ENCODE data around the gene KRTAP1-1. TPM values are rescaled to one million over a fixed set of nuclear protein-coding genes. Genes with fewer than 3 reads are reported as not detected.

The KRTAP1-1 gene
- total RNA-seq, 3 donors from 2014 or later (not counting 1 experiment from before 2014, with no cell fraction given) = not detected

DNA sequence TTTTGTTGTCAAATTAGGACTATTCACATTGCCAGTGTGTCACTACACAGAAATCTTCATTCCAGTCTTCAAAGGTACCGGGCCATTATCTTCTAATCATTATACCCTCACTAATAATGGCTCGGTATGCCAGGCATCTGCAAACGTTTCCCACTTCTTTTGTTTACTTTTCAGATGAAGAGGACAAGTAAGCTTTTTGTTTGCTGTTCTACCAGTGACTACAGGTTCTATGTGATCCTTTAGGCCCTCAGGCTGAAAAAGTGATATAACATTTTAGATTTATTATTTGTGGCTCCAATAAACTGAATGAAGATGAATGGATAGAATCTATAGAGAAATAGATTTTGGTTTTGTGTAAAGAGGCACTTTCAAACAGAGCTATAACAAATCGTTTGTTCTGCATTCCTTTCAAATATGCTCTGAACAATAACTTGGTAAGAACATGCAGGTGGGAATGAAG is 31.9 kb downstream of the KRTAP1-1 start:
- Mint-ChIP-seq H3K27ac (no peak overlapping the region), H3K36me3 (no peaks in the 10 kb centered on the region), H3K4me1 (no peaks in the 10 kb centered on the region), H3K9me3 (no peaks in the 10 kb centered on the region), H3K4me3 (no peak overlapping the region), H3K27me3 (ENCODE audit: low read depth in 2 of 2) (peaks cover 12 to 17% of the 10 kb centered on the region in 2 donors)
- Histone ChIP-seq H3K4me1 (ENCODE audit: control insufficient read depth, insufficient read depth, low read length) (no peaks in the 10 kb centered on the region), H3K9me3 (ENCODE audit: control insufficient read depth, insufficient read depth, low read length) (no peaks in the 10 kb centered on the region), H3K27me3 (ENCODE audit: control insufficient read depth, insufficient read depth, low read length) (peaks cover under 1% of the 10 kb centered on the region), H3K36me3 (ENCODE audit: control insufficient read depth, insufficient read depth, low read length) (no peaks in the 10 kb centered on the region), H3K4me3 (ENCODE audit: low read length) (no peak overlapping the region), H3K27ac (ENCODE audit: low read length) (no peak overlapping the region)
- WGBS (ENCODE audit: insufficient coverage) = 77% methylated on average over 4 of the region's 4 CpGs
- intact Hi-C loops (cut with micrococcal nuclease) = no loop called here
- TF ChIP-seq, protein P1, sequence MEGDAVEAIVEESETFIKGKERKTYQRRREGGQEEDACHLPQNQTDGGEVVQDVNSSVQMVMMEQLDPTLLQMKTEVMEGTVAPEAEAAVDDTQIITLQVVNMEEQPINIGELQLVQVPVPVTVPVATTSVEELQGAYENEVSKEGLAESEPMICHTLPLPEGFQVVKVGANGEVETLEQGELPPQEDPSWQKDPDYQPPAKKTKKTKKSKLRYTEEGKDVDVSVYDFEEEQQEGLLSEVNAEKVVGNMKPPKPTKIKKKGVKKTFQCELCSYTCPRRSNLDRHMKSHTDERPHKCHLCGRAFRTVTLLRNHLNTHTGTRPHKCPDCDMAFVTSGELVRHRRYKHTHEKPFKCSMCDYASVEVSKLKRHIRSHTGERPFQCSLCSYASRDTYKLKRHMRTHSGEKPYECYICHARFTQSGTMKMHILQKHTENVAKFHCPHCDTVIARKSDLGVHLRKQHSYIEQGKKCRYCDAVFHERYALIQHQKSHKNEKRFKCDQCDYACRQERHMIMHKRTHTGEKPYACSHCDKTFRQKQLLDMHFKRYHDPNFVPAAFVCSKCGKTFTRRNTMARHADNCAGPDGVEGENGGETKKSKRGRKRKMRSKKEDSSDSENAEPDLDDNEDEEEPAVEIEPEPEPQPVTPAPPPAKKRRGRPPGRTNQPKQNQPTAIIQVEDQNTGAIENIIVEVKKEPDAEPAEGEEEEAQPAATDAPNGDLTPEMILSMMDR (IDR thresholded peaks at IDR 0.05) = no peak
- DNase-seq (no peak), ATAC-seq (no peak)

DNA sequence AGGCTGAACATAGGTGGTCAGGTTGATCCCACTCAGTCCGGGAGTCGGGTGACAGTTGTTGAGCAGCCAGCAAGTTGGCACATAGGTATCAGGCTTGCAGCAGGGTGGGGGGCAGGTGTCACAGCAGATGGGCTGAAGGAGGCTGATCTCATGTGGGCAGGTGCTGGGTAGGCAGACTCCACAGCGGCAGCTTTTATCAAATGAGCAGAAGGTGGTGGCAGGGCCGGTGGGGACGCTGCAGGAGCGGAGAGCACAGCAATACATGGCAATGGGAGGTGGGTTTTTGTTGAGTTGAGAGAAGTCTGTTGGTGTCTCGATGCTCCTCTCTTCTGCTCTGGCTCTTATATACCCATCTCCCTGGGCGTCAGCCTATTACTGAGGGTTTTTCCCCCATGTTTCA is 32.4 kb downstream of the KRTAP1-1 start, which contains the start of gene KRTAP3-1:
Gene KRTAP3-1, minus strand, starts transcription at position 318 of the 400 bp plus-strand sequence. Its CDS starts 54 bp downstream, at position 264.
- Mint-ChIP-seq H3K36me3 (no peaks in the 10 kb centered on the region), H3K27me3 (ENCODE audit: low read depth in 2 of 2) (peaks cover 12 to 19% of the 10 kb centered on the region in 2 donors), H3K4me1 (no peaks in the 10 kb centered on the region), H3K9me3 (no peaks in the 10 kb centered on the region), H3K27ac (no peak within 1 kb of the TSS), H3K4me3 (no peak within 1 kb of the TSS)
- Histone ChIP-seq H3K27me3 (ENCODE audit: control insufficient read depth, insufficient read depth, low read length) (peaks cover 5% of the 10 kb centered on the region), H3K36me3 (ENCODE audit: control insufficient read depth, insufficient read depth, low read length) (no peaks in the 10 kb centered on the region), H3K4me1 (ENCODE audit: control insufficient read depth, insufficient read depth, low read length) (no peaks in the 10 kb centered on the region), H3K27ac (ENCODE audit: low read length) (no peak within 1 kb of the TSS), H3K9me3 (ENCODE audit: control insufficient read depth, insufficient read depth, low read length) (no peaks in the 10 kb centered on the region), H3K4me3 (ENCODE audit: low read length) (no peak within 1 kb of the TSS)
- TF ChIP-seq, protein P1 (IDR thresholded peaks at IDR 0.05) = no peak
- no peak for ATAC-seq
- intact Hi-C loops (cut with micrococcal nuclease) = no loop called here
- WGBS (ENCODE audit: insufficient coverage) = 93% methylated on average over 6 of the region's 8 CpGs
- no peak for DNase-seq

DNA sequence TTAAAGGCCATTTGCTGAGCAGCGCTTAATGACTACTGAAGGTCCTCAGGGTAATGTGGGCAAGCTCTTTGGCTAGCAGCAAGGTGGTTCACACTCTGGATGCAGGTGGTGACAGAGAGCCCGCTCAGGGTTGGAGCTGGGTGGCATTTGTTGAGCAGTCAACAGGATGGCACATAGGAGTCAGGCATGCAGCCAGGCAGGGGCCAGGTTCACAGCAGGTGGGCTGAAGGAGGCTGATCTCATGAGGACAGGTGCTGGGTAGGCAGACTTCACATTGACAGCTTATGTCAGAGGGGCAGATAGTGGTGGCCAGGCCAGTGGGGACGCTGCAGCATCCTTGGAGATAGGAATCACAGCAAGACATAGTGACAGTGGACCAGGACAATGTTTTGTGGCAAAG is 36.9 kb downstream of the KRTAP1-1 start:
- H3K36me3 ChIP-seq (ENCODE audit: control insufficient read depth, insufficient read depth, low read length) = no peaks in the 10 kb centered on the region
- intact Hi-C loops (cut with micrococcal nuclease) = no loop called here
- no peaks in the 10 kb centered on the region for H3K4me1 Mint-ChIP-seq
- TF ChIP-seq, protein P1 (IDR thresholded peaks at IDR 0.05) = no peak
- H3K27ac ChIP-seq (ENCODE audit: low read length) = no peak overlapping the region
- H3K27me3 Mint-ChIP-seq (ENCODE audit: low read depth in 2 of 2) = peaks cover 2 to 14% of the 10 kb centered on the region in 2 donors
- H3K27me3 ChIP-seq (ENCODE audit: control insufficient read depth, insufficient read depth, low read length) = peaks cover 7% of the 10 kb centered on the region
- H3K27ac Mint-ChIP-seq = no peak overlapping the region
- H3K4me1 ChIP-seq (ENCODE audit: control insufficient read depth, insufficient read depth, low read length) = no peaks in the 10 kb centered on the region
- DNase-seq = no peak
- H3K4me3 ChIP-seq (ENCODE audit: low read length) = no peak overlapping the region
- ATAC-seq = no peak
- WGBS (ENCODE audit: insufficient coverage) = 86% methylated on average over 3 of the region's 3 CpGs
- H3K9me3 Mint-ChIP-seq = no peaks in the 10 kb centered on the region
- no peaks in the 10 kb centered on the region for H3K9me3 ChIP-seq (ENCODE audit: control insufficient read depth, insufficient read depth, low read length)
- H3K4me3 Mint-ChIP-seq = no peak overlapping the region
- no peaks in the 10 kb centered on the region for H3K36me3 Mint-ChIP-seq

DNA sequence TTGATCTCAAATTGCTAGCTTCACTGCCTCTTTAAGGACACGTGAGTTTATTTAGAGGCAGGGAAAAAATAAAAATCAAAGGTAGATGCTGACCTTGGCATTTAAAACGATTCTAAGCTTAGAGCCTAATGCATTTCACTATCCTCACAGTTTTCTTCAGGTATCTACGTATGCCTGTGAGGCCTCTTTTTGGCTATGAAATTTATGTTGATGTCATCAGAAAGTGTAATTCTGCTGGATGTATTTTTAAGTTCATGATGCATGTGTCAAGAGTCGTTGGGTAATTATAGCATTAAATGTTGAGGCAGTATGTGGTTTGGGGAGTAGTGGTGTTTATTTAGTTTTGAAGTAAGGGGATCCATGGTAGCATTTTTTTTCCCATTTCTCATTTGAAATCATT is 37.3 kb downstream of the KRTAP1-1 start:
- ATAC-seq (no peak), DNase-seq (no peak)
- H3K4me1 ChIP-seq (ENCODE audit: control insufficient read depth, insufficient read depth, low read length) = no peaks in the 10 kb centered on the region
- no peaks in the 10 kb centered on the region for H3K4me1 Mint-ChIP-seq
- H3K36me3 Mint-ChIP-seq = no peaks in the 10 kb centered on the region
- no peak overlapping the region for H3K27ac Mint-ChIP-seq
- H3K9me3 Mint-ChIP-seq = no peaks in the 10 kb centered on the region
- TF ChIP-seq, protein P1 (IDR thresholded peaks at IDR 0.05) = no peak
- H3K36me3 ChIP-seq (ENCODE audit: control insufficient read depth, insufficient read depth, low read length) = no peaks in the 10 kb centered on the region
- H3K27ac ChIP-seq (ENCODE audit: low read length) = no peak overlapping the region
- H3K4me3 ChIP-seq (ENCODE audit: low read length) = no peak overlapping the region
- intact Hi-C loops (cut with micrococcal nuclease) = no loop called here
- WGBS (ENCODE audit: insufficient coverage) = 71% methylated on average over 3 of the region's 4 CpGs
- peaks cover 7 to 17% of the 10 kb centered on the region in 2 donors for H3K27me3 Mint-ChIP-seq (ENCODE audit: low read depth in 2 of 2)
- no peaks in the 10 kb centered on the region for H3K9me3 ChIP-seq (ENCODE audit: control insufficient read depth, insufficient read depth, low read length)
- H3K27me3 ChIP-seq (ENCODE audit: control insufficient read depth, insufficient read depth, low read length) = peaks cover 7% of the 10 kb centered on the region
- H3K4me3 Mint-ChIP-seq = no peak overlapping the region
